Effector memory CD8-positive, alpha-beta T cell (primary cell): ENCODE results near the gene TNRC6C.

Source experiments
- ATAC-seq: fragments of 150-1000 bp; cut with Tn5 transposase; replicated peaks from 2 replicates; pipeline ENCODE4 v1.10.0; 2021; ENCODE audit warnings: mild to moderate bottlenecking, moderate library complexity
- DNase-seq, 3 experiments: peaks; one replicate each; pipeline ENCODE4 v3.0.0; 2021
- H3K27ac Mint-ChIP-seq, 2 donors: one replicate each; pipeline ENCODE4 v1.8.0; 2022; ENCODE audit warnings: mild to moderate bottlenecking in 2 of 2, mixed read lengths in 2 of 2, moderate library complexity in 2 of 2
- H3K27me3 Mint-ChIP-seq, 2 donors: one replicate each; pipeline ENCODE4 v1.8.0; 2022; ENCODE audit warnings: mixed read lengths in 2 of 2
- H3K36me3 Mint-ChIP-seq: one replicate; pipeline ENCODE4 v1.8.0; 2022; ENCODE audit warnings: mild to moderate bottlenecking, moderate library complexity, mixed read lengths; ENCODE audit not compliant: insufficient read depth
- H3K4me1 Mint-ChIP-seq, 2 donors: one replicate each; pipeline ENCODE4 v1.8.0; 2022; ENCODE audit warnings: low read depth in 2 of 2, mixed read lengths in 2 of 2
- H3K4me3 Mint-ChIP-seq, 2 donors: one replicate each; pipeline ENCODE4 v1.8.0; 2022; ENCODE audit warnings: mild to moderate bottlenecking in 2 of 2, mixed read lengths in 2 of 2, moderate library complexity in 2 of 2
- H3K9me3 Mint-ChIP-seq, 2 donors: one replicate each; pipeline ENCODE4 v1.8.0; 2022; ENCODE audit warnings: mixed read lengths in 2 of 2

TNRC6C gene

GRCh38 chr17:78016852-78017251 lies 58.3 kb downstream of the TNRC6C start:
- no peak for DNase-seq
- H3K4me3 Mint-ChIP-seq, result no peak overlapping the region
- no peaks in the 10 kb centered on the region for H3K9me3 Mint-ChIP-seq
- no peak overlapping the region for H3K27ac Mint-ChIP-seq
- no peaks in the 10 kb centered on the region for H3K27me3 Mint-ChIP-seq
- no peak for ATAC-seq
- peaks cover 25 to 36% of the 10 kb centered on the region in 2 donors for H3K4me1 Mint-ChIP-seq
- H3K36me3 Mint-ChIP-seq, result peaks cover 6% of the 10 kb centered on the region

GRCh38 chr17:78019367-78019975 lies 61.0 kb downstream of the TNRC6C start:
- Mint-ChIP-seq H3K27me3 (no peaks in the 10 kb centered on the region), H3K4me3 (no peak overlapping the region), H3K9me3 (no peaks in the 10 kb centered on the region), H3K4me1 (peaks cover 19 to 25% of the 10 kb centered on the region in 2 donors), H3K36me3 (peaks cover 3% of the 10 kb centered on the region), H3K27ac (peak overlapping the region in 1 of 2 donors; percentile 90)
- DNase-seq (no peak), ATAC-seq (peak; percentile 31)

GRCh38 chr17:78019976-78020716 lies 61.6 kb downstream of the TNRC6C start:
- peak overlapping the region in 1 of 2 donors; percentile 90 for H3K27ac Mint-ChIP-seq
- H3K27me3 Mint-ChIP-seq, result no peaks in the 10 kb centered on the region
- DNase-seq (no peak), ATAC-seq (no peak)
- H3K4me3 Mint-ChIP-seq, result peak overlapping the region in 1 of 2 donors; percentile 22
- H3K9me3 Mint-ChIP-seq, result no peaks in the 10 kb centered on the region
- H3K4me1 Mint-ChIP-seq, result peaks cover 19 to 25% of the 10 kb centered on the region in 2 donors
- H3K36me3 Mint-ChIP-seq, result peaks cover 8% of the 10 kb centered on the region

GRCh38 chr17:78020717-78021108 lies 62.2 kb downstream of the TNRC6C start:
- H3K9me3 Mint-ChIP-seq, result no peaks in the 10 kb centered on the region
- no peaks in the 10 kb centered on the region for H3K27me3 Mint-ChIP-seq
- H3K4me3 Mint-ChIP-seq, result peak overlapping the region in 1 of 2 donors; percentile 22
- H3K36me3 Mint-ChIP-seq, result peaks cover 5% of the 10 kb centered on the region
- peak overlapping the region; percentile 46 to 90 for H3K27ac Mint-ChIP-seq
- no peak for ATAC-seq
- peaks cover 19 to 25% of the 10 kb centered on the region in 2 donors for H3K4me1 Mint-ChIP-seq
- DNase-seq, result no peak

GRCh38 chr17:78022425-78022824 lies 63.9 kb downstream of the TNRC6C start:
- Mint-ChIP-seq H3K27ac (no peak overlapping the region), H3K4me3 (no peak overlapping the region), H3K9me3 (no peaks in the 10 kb centered on the region), H3K27me3 (no peaks in the 10 kb centered on the region), H3K4me1 (peaks cover 28 to 36% of the 10 kb centered on the region in 2 donors), H3K36me3 (peaks cover 11% of the 10 kb centered on the region)
- DNase-seq, result no peak
- ATAC-seq, result no peak

- H3K9me3 Mint-ChIP-seq, result no peaks in the 10 kb centered on the region
- no peak for DNase-seq
- no peak overlapping the region for H3K4me3 Mint-ChIP-seq
- peaks cover 11% of the 10 kb centered on the region for H3K36me3 Mint-ChIP-seq
- peaks cover 31 to 38% of the 10 kb centered on the region in 2 donors for H3K4me1 Mint-ChIP-seq
- no peak for ATAC-seq
- H3K27ac Mint-ChIP-seq, result peak overlapping the region in 1 of 2 donors; percentile 55
- no peaks in the 10 kb centered on the region for H3K27me3 Mint-ChIP-seq
Measured at GRCh38 chr17:78023042-78023441, 64.5 kb downstream of the TNRC6C start.

GRCh38 chr17:78026381-78026780 lies 67.9 kb downstream of the TNRC6C start:
- peak overlapping the region in 1 of 2 donors; percentile 1 for H3K27ac Mint-ChIP-seq
- no peak for ATAC-seq
- peaks cover 18% of the 10 kb centered on the region in 2 donors for H3K4me1 Mint-ChIP-seq

GRCh38 chr17:78027121-78027520 lies 68.6 kb downstream of the TNRC6C start:
- H3K36me3 Mint-ChIP-seq, result peaks cover 26% of the 10 kb centered on the region
- no peaks in the 10 kb centered on the region for H3K27me3 Mint-ChIP-seq
- H3K4me3 Mint-ChIP-seq, result no peak overlapping the region
- ATAC-seq (no peak), DNase-seq (no peak)
- H3K4me1 Mint-ChIP-seq, result peaks cover 18 to 21% of the 10 kb centered on the region in 2 donors
- no peak overlapping the region for H3K27ac Mint-ChIP-seq
- H3K9me3 Mint-ChIP-seq, result no peaks in the 10 kb centered on the region

More at GRCh38 chr17:78026381-78026780, 67.9 kb downstream of the TNRC6C start:
- Mint-ChIP-seq H3K9me3 (no peaks in the 10 kb centered on the region), H3K4me3 (no peak overlapping the region), H3K36me3 (peaks cover 19% of the 10 kb centered on the region), H3K27me3 (no peaks in the 10 kb centered on the region)
- no peak for DNase-seq

- H3K4me3 Mint-ChIP-seq, result no peak overlapping the region
- DNase-seq (no peak), ATAC-seq (no peak)
- no peak overlapping the region for H3K27ac Mint-ChIP-seq
- no peaks in the 10 kb centered on the region for H3K27me3 Mint-ChIP-seq
- peaks cover 17 to 31% of the 10 kb centered on the region in 2 donors for H3K4me1 Mint-ChIP-seq
- peaks cover 44% of the 10 kb centered on the region for H3K36me3 Mint-ChIP-seq
- no peaks in the 10 kb centered on the region for H3K9me3 Mint-ChIP-seq
Measured at GRCh38 chr17:78029697-78030096, 71.2 kb downstream of the TNRC6C start.

GRCh38 chr17:78031435-78031834 lies 72.9 kb downstream of the TNRC6C start:
- no peak for ATAC-seq
- peaks cover 56% of the 10 kb centered on the region for H3K36me3 Mint-ChIP-seq
- H3K27me3 Mint-ChIP-seq, result no peaks in the 10 kb centered on the region
- peaks cover 19 to 28% of the 10 kb centered on the region in 2 donors for H3K4me1 Mint-ChIP-seq
- H3K4me3 Mint-ChIP-seq, result no peak overlapping the region
- no peaks in the 10 kb centered on the region for H3K9me3 Mint-ChIP-seq
- no peak for DNase-seq
- no peak overlapping the region for H3K27ac Mint-ChIP-seq

GRCh38 chr17:78032166-78032565 lies 73.7 kb downstream of the TNRC6C start:
- H3K9me3 Mint-ChIP-seq, result no peaks in the 10 kb centered on the region
- DNase-seq, result no peak
- H3K36me3 Mint-ChIP-seq, result peaks cover 53% of the 10 kb centered on the region
- H3K4me3 Mint-ChIP-seq, result no peak overlapping the region
- H3K27me3 Mint-ChIP-seq, result no peaks in the 10 kb centered on the region
- H3K27ac Mint-ChIP-seq, result no peak overlapping the region
- peaks cover 13 to 22% of the 10 kb centered on the region in 2 donors for H3K4me1 Mint-ChIP-seq
- ATAC-seq, result no peak

- Mint-ChIP-seq H3K4me3 (no peak overlapping the region), H3K4me1 (peaks cover 13 to 23% of the 10 kb centered on the region in 2 donors), H3K36me3 (peaks cover 66% of the 10 kb centered on the region), H3K27ac (no peak overlapping the region), H3K9me3 (no peaks in the 10 kb centered on the region), H3K27me3 (no peaks in the 10 kb centered on the region)
- DNase-seq (no peak), ATAC-seq (no peak)
Measured at GRCh38 chr17:78034429-78035091, 76.1 kb downstream of the TNRC6C start.

- Mint-ChIP-seq H3K27me3 (no peaks in the 10 kb centered on the region), H3K36me3 (peaks cover 49% of the 10 kb centered on the region), H3K4me1 (peaks cover 15 to 22% of the 10 kb centered on the region in 2 donors), H3K27ac (no peak overlapping the region), H3K4me3 (no peak overlapping the region), H3K9me3 (no peaks in the 10 kb centered on the region)
- DNase-seq, result no peak
- no peak for ATAC-seq
Measured at GRCh38 chr17:78037280-78037679, 78.8 kb downstream of the TNRC6C start.
